MM.1S (cell line): Measurements from ENCODE around the gene KEAP1.

Experiments used
- CTCF ChIP-seq: fragments of 300-600 bp; sonication (generic); IDR thresholded peaks from 2 replicates; pipeline ENCODE4 v1.5.1; 2016; ENCODE audit warnings: antibody characterized with exemption, low read length, mixed read lengths
- EZH2 ChIP-seq: fragments of 300-600 bp; sonication (generic); optimal IDR thresholded peaks from 2 replicates; pipeline ENCODE3; 2017; ENCODE audit warnings: low read depth, mild to moderate bottlenecking, antibody characterized with exemption, low read length, mixed read lengths
- EZH2phosphoT487 ChIP-seq: fragments of 300-600 bp; sonication (generic); IDR thresholded peaks from 2 replicates; pipeline ENCODE4 v1.6.1; 2018; ENCODE audit warnings: antibody characterized with exemption, low read length

GRCh38 chr19:10452726-10453618 lies 50.2 kb downstream of the KEAP1 start:
- TF ChIP-seq CTCF (no peak), EZH2phosphoT487 (no peak), EZH2 (no peak)
